Prostate gland (tissue), 2 donors: ENCODE measurements around the gene BIRC3.

Experiments
- CTCF ChIP-seq, 4 experiments: fragments of 200-600 bp in 2 of 4; fragments of 450-650 bp in 2 of 4; sonication (generic) in 2 of 4; IDR thresholded peaks; 1 replicate in 3 of 4; 2 replicates in 1 of 4; pipeline ENCODE4 v1.5.1; 2016 to 2019; ENCODE audit warnings: antibody characterized with exemption in 4 of 4, mild to moderate bottlenecking in 2 of 4, moderate library complexity in 2 of 4
- POLR2A ChIP-seq: fragments of 450-650 bp; IDR thresholded peaks from one replicate; pipeline ENCODE4 v1.6.1; 2016; ENCODE audit warnings: antibody characterized with exemption, mild to moderate bottlenecking
- POLR2AphosphoS5 ChIP-seq: sonication (generic); formaldehyde crosslinking; IDR thresholded peaks from one replicate; pipeline ENCODE4 v1.6.1; 2017; ENCODE audit warnings: antibody characterized with exemption

GRCh38 chr11:102320188-102320587, 2.9 kb downstream of the BIRC3 start:
- TF ChIP-seq CTCF (IDR thresholded peaks at IDR 0.05) (no peak), POLR2A (no peak), POLR2AphosphoS5 (no peak)
